Esophagus squamous epithelium (tissue), 5 donors: ENCODE data around the gene PLOD2. TPM values are rescaled to one million over a fixed set of nuclear protein-coding genes. Genes with fewer than 3 reads are reported as not detected.

Source experiments
- DNase-seq: peaks from one replicate; lab custom pipeline; 2025; lab: John Stamatoyannopoulos, UW
- H3K27ac ChIP-seq, 4 donors: fragments of 200-600 bp; sonication (generic); one replicate each; pipeline ENCODE4 v1.5.1; 2016 to 2019; ENCODE audit warnings: mild to moderate bottlenecking in 1 of 4
- H3K27me3 ChIP-seq, 4 donors: fragments of 200-600 bp; sonication (generic); 1 replicate in 3 of 4; 2 replicates in 1 of 4; pipeline versions ENCODE4 v1.5.1 to v1.6.0; 2017 to 2021; ENCODE audit warnings: antibody characterized with exemption in 1 of 4
- H3K36me3 ChIP-seq, 3 donors: fragments of 200-600 bp; sonication (generic); one replicate each; pipeline ENCODE4 v1.5.1; 2016 to 2019
- H3K4me1 ChIP-seq, 3 donors: fragments of 200-600 bp; sonication (generic); one replicate each; pipeline ENCODE4 v1.5.1; 2017 to 2019
- H3K4me3 ChIP-seq, 4 donors: fragments of 200-600 bp; sonication (generic); 1 replicate in 3 of 4; 2 replicates in 1 of 4; pipeline ENCODE4 v1.5.1; 2016 to 2019; ENCODE audit warnings: mild to moderate bottlenecking in 2 of 4, moderate library complexity in 1 of 4
- H3K9me3 ChIP-seq, 3 donors: fragments of 200-600 bp; sonication (generic); one replicate each; pipeline ENCODE4 v1.5.1; 2016 to 2019
- CTCF ChIP-seq, 6 experiments: fragments of 450-650 bp in 4 of 6; fragments of 200-600 bp in 2 of 6; sonication (generic) in 2 of 6; IDR thresholded peaks; one replicate each; pipeline ENCODE4 v1.5.1; 2016 to 2019; ENCODE audit warnings: antibody characterized with exemption in 6 of 6, mild to moderate bottlenecking in 4 of 6, moderate library complexity in 4 of 6
- POLR2A ChIP-seq, 4 donors: fragments of 450-650 bp; IDR thresholded peaks; one replicate each; pipeline ENCODE4 v1.6.1; 2017; ENCODE audit warnings: antibody characterized with exemption in 4 of 4, mild to moderate bottlenecking in 4 of 4, moderate library complexity in 3 of 4
- WGBS, 2 donors: methylation state at CpG; one replicate each; pipeline ENCODE4 v1.1.5; 2018; 5-methylcytosine and 5-hydroxymethylcytosine counted together
- intact Hi-C: fragments of 100-400 bp; cut with DNase I; formaldehyde crosslinking; loops from one replicate; pipeline ENCODE4 v1.15.0; 2022
- total RNA-seq, 4 donors: library from RNA; depleted of rRNA; stranded (reverse); fragments of >200 nt; gene quantifications; one replicate each; pipeline ENCODE4 v1.1.0, GENCODE V29; 2016
- donor health status: DM: yes; HTN: yes; CAD: no.

The PLOD2 gene
- total RNA-seq, 4 donors from 2014 or later: 13.3 to 29.1 (median 23.2) TPM

GRCh38 chr3:146100825-146101444 lies 60.0 kb downstream of the PLOD2 start:
- Histone ChIP-seq H3K9me3 (no peaks in the 10 kb centered on the region), H3K4me1 (no peaks in the 10 kb centered on the region), H3K27me3 (no peaks in the 10 kb centered on the region), H3K36me3 (peaks cover 0 to 59% (median 0%) of the 10 kb centered on the region in 3 donors), H3K4me3 (no peak overlapping the region), H3K27ac (no peak overlapping the region)
- TF ChIP-seq CTCF (IDR thresholded peaks at IDR 0.05) (no peak), POLR2A (IDR thresholded peaks at IDR 0.05) (no peak)
- DNase-seq: no peak
- intact Hi-C loops: no loop called here

GRCh38 chr3:146100180-146100579 lies 60.8 kb downstream of the PLOD2 start:
- no peak for DNase-seq
- Histone ChIP-seq H3K27me3 (no peaks in the 10 kb centered on the region), H3K9me3 (no peaks in the 10 kb centered on the region), H3K4me1 (no peaks in the 10 kb centered on the region), H3K4me3 (no peak overlapping the region), H3K27ac (no peak overlapping the region), H3K36me3 (peaks cover 0 to 54% (median 0%) of the 10 kb centered on the region in 3 donors)
- WGBS, 2 donors: 87 to 98% methylated on average over 2 of the region's 2 CpGs
- intact Hi-C loops: no loop called here
- TF ChIP-seq POLR2A (IDR thresholded peaks at IDR 0.05) (no peak), CTCF (IDR thresholded peaks at IDR 0.05) (no peak)

GRCh38 chr3:146099316-146099715 lies 61.7 kb downstream of the PLOD2 start:
- no peak for TF ChIP-seq POLR2A (IDR thresholded peaks at IDR 0.05)
- TF ChIP-seq CTCF (IDR thresholded peaks at IDR 0.05): no peak
- Histone ChIP-seq H3K36me3 (peaks cover 0 to 50% (median 0%) of the 10 kb centered on the region in 3 donors), H3K27ac (no peak overlapping the region), H3K4me1 (no peaks in the 10 kb centered on the region), H3K4me3 (no peak overlapping the region), H3K9me3 (no peaks in the 10 kb centered on the region), H3K27me3 (no peaks in the 10 kb centered on the region)
- no peak for DNase-seq
- WGBS, 2 donors: 79 to 87% methylated on average over 8 to 9 of the region's 9 CpGs
- intact Hi-C loops: no loop called here

GRCh38 chr3:146093896-146094295 lies 67.1 kb downstream of the PLOD2 start:
- Histone ChIP-seq H3K4me3 (no peak overlapping the region), H3K36me3 (peaks cover 0 to 5% (median 0%) of the 10 kb centered on the region in 3 donors), H3K9me3 (no peaks in the 10 kb centered on the region), H3K27ac (no peak overlapping the region), H3K27me3 (no peaks in the 10 kb centered on the region), H3K4me1 (peaks cover 0 to 22% (median 0%) of the 10 kb centered on the region in 3 donors)
- 23 to 34% methylated on average over 2 of the region's 2 CpGs for WGBS, 2 donors
- intact Hi-C loops: no loop called here
- TF ChIP-seq POLR2A (IDR thresholded peaks at IDR 0.05): no peak
- no peak for TF ChIP-seq CTCF (IDR thresholded peaks at IDR 0.05)
- DNase-seq: no peak

GRCh38 chr3:146092230-146092629 lies 68.8 kb downstream of the PLOD2 start:
- no peak for DNase-seq
- TF ChIP-seq CTCF (IDR thresholded peaks at IDR 0.05): no peak
- TF ChIP-seq POLR2A (IDR thresholded peaks at IDR 0.05): no peak

More at GRCh38 chr3:146092230-146092629, 68.8 kb downstream of the PLOD2 start:
- no peak overlapping the region for H3K4me3 ChIP-seq
- H3K4me1 ChIP-seq: peaks cover 0 to 22% (median 0%) of the 10 kb centered on the region in 3 donors
- H3K9me3 ChIP-seq: no peaks in the 10 kb centered on the region
- H3K27ac ChIP-seq: no peak overlapping the region
- no peaks in the 10 kb centered on the region for H3K36me3 ChIP-seq
- 56 to 71% methylated on average over 1 of the region's 1 CpG for WGBS, 2 donors
- intact Hi-C loops: no loop called here
- no peaks in the 10 kb centered on the region for H3K27me3 ChIP-seq
